ENCODE data around the gene TXNDC5.

Gene TXNDC5

GRCh38 chr6:7880718-7881107 is 29.9 kb downstream of the TXNDC5 start:
- DNase-seq (ENCODE audit: low spot score): no peak
- Histone ChIP-seq H3K4me3 (no peak overlapping the region), H3K27ac (no peak overlapping the region)
- no peak for TF ChIP-seq CTCF (IDR thresholded peaks at IDR 0.05)

GRCh38 chr6:7879980-7880717 is 30.4 kb downstream of the TXNDC5 start:
- H3K27ac ChIP-seq: no peak overlapping the region
- H3K4me3 ChIP-seq: no peak overlapping the region
- TF ChIP-seq CTCF (IDR thresholded peaks at IDR 0.05): no peak
- no peak for DNase-seq (ENCODE audit: low spot score)

- no peak for TF ChIP-seq CTCF (IDR thresholded peaks at IDR 0.05)
- Histone ChIP-seq H3K27ac (no peak overlapping the region), H3K4me3 (no peak overlapping the region)
- no peak for DNase-seq (ENCODE audit: low spot score)
Measured at GRCh38 chr6:7879579-7879978, 31.0 kb downstream of the TXNDC5 start.

- no peak for DNase-seq (ENCODE audit: low spot score)
- H3K27ac ChIP-seq: no peak overlapping the region
- TF ChIP-seq CTCF (IDR thresholded peaks at IDR 0.05): no peak
- no peak overlapping the region for H3K4me3 ChIP-seq
Measured at GRCh38 chr6:7879043-7879442, 31.5 kb downstream of the TXNDC5 start.

GRCh38 chr6:7878401-7878964 is 32.1 kb downstream of the TXNDC5 start:
- no peak overlapping the region for H3K4me3 ChIP-seq
- TF ChIP-seq CTCF (IDR thresholded peaks at IDR 0.05): no peak
- no peak for DNase-seq (ENCODE audit: low spot score)
- H3K27ac ChIP-seq: no peak overlapping the region

- no peak for DNase-seq (ENCODE audit: low spot score)
- no peak for TF ChIP-seq CTCF (IDR thresholded peaks at IDR 0.05)
- no peak overlapping the region for H3K27ac ChIP-seq
- no peak overlapping the region for H3K4me3 ChIP-seq
Measured at GRCh38 chr6:7868926-7869325, 41.7 kb downstream of the TXNDC5 start.

- Histone ChIP-seq H3K27ac (no peak overlapping the region), H3K4me3 (no peak overlapping the region)
- no peak for DNase-seq (ENCODE audit: low spot score)
- no peak for TF ChIP-seq CTCF (IDR thresholded peaks at IDR 0.05)
Measured at GRCh38 chr6:7866526-7866925, 44.1 kb downstream of the TXNDC5 start.
